ENCODE measurements around the gene AGAP3.

GRCh38 chr7:151045262-151045661, 41.0 kb upstream of the AGAP3 start:
- TF ChIP-seq, protein P1, sequence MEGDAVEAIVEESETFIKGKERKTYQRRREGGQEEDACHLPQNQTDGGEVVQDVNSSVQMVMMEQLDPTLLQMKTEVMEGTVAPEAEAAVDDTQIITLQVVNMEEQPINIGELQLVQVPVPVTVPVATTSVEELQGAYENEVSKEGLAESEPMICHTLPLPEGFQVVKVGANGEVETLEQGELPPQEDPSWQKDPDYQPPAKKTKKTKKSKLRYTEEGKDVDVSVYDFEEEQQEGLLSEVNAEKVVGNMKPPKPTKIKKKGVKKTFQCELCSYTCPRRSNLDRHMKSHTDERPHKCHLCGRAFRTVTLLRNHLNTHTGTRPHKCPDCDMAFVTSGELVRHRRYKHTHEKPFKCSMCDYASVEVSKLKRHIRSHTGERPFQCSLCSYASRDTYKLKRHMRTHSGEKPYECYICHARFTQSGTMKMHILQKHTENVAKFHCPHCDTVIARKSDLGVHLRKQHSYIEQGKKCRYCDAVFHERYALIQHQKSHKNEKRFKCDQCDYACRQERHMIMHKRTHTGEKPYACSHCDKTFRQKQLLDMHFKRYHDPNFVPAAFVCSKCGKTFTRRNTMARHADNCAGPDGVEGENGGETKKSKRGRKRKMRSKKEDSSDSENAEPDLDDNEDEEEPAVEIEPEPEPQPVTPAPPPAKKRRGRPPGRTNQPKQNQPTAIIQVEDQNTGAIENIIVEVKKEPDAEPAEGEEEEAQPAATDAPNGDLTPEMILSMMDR (IDR thresholded peaks at IDR 0.05) = no peak
- TF ChIP-seq POLR2AphosphoS5 (IDR thresholded peaks at IDR 0.05) (no peak), POLR2A (IDR thresholded peaks at IDR 0.05) (no peak)

Data from prostate gland (tissue), 2 donors.